Smooth muscle cell (in vitro differentiated cells): ENCODE data around the gene ARSG. TPM values are rescaled to one million over a fixed set of nuclear protein-coding genes. Genes with fewer than 3 reads are reported as not detected.
A peak's percentile ranks its signal among the peaks of the same experiment; 100 is the strongest.

Experiments used
- DNase-seq: peaks from one replicate; lab custom pipeline; 2025; ENCODE audit not compliant: unreplicated experiment; lab: John Stamatoyannopoulos, UW
- H2AFZ ChIP-seq: fragments of 200-600 bp; sonication (generic); 2 replicates; pipeline ENCODE4 v1.6.0; 2016; ENCODE audit warnings: antibody characterized with exemption, low read depth, mild to moderate bottlenecking
- H3F3A ChIP-seq: fragments of 200-600 bp; sonication (generic); 2 replicates; pipeline ENCODE4 v1.6.0; 2017; ENCODE audit warnings: antibody characterized with exemption, low read depth
- H3K27ac ChIP-seq: fragments of 200-600 bp; sonication (generic); 2 replicates; pipeline ENCODE4 v1.5.1; 2016; ENCODE audit warnings: low read depth, mild to moderate bottlenecking
- H3K27me3 ChIP-seq: fragments of 200-600 bp; sonication (generic); 2 replicates; pipeline ENCODE4 v1.6.1; 2016; ENCODE audit warnings: low read depth, mild to moderate bottlenecking
- H3K36me3 ChIP-seq: fragments of 200-600 bp; sonication (generic); 2 replicates; pipeline ENCODE4 v1.5.1; 2016; ENCODE audit warnings: low read depth
- H3K4me1 ChIP-seq: fragments of 200-600 bp; sonication (generic); 2 replicates; pipeline ENCODE4 v1.5.1; 2016; ENCODE audit warnings: low read depth
- H3K4me2 ChIP-seq: fragments of 200-600 bp; sonication (generic); 2 replicates; pipeline ENCODE4 v1.6.0; 2016; ENCODE audit warnings: mild to moderate bottlenecking
- H3K4me3 ChIP-seq: fragments of 200-600 bp; sonication (generic); 2 replicates; pipeline ENCODE4 v1.5.1; 2016; ENCODE audit warnings: mild to moderate bottlenecking
- H3K79me2 ChIP-seq: fragments of 200-600 bp; sonication (generic); 2 replicates; pipeline ENCODE4 v1.6.0; 2016; ENCODE audit warnings: low read depth, mild to moderate bottlenecking
- H3K9ac ChIP-seq: fragments of 200-600 bp; sonication (generic); 2 replicates; pipeline ENCODE4 v1.6.0; 2016; ENCODE audit warnings: low read depth
- H3K9me3 ChIP-seq: fragments of 200-600 bp; sonication (generic); replicated peaks from 2 replicates; pipeline ENCODE4 v1.5.1; 2016; ENCODE audit warnings: low read depth
- H4K20me1 ChIP-seq: fragments of 200-600 bp; sonication (generic); 2 replicates; pipeline ENCODE4 v1.6.0; 2016; ENCODE audit warnings: low read depth
- CTCF ChIP-seq: fragments of 200-600 bp; sonication (generic); IDR thresholded peaks from 2 replicates; pipeline ENCODE4 v1.5.1; 2017; ENCODE audit warnings: borderline replicate concordance, mild to moderate bottlenecking, antibody characterized with exemption; ENCODE audit not compliant: insufficient read depth, poor library complexity, severe bottlenecking
- WGBS: methylation state at CpG from one replicate; pipeline ENCODE4 v1.1.7; 2016; ENCODE audit warnings: low lambda C conversion rate; 5-methylcytosine and 5-hydroxymethylcytosine counted together
- polyA plus RNA-seq: library from polyadenylated mRNA; unstranded; fragments of >200 nt; fragmentation: Nextera tagmentation; extraction: Ambion mirVana; gene quantifications from 2 replicates; pipeline ENCODE4 v1.2.1, GENCODE V29; 2016
- total RNA-seq: library from RNA; depleted of rRNA; stranded (reverse); fragments of >200 nt; gene quantifications from 2 replicates; pipeline ENCODE4 v1.2.3, GENCODE V29; 2014

ARSG gene
- total and polyA plus RNA-seq, 2 experiments from 2014 or later, result 1.0 to 2.4 TPM

DNA sequence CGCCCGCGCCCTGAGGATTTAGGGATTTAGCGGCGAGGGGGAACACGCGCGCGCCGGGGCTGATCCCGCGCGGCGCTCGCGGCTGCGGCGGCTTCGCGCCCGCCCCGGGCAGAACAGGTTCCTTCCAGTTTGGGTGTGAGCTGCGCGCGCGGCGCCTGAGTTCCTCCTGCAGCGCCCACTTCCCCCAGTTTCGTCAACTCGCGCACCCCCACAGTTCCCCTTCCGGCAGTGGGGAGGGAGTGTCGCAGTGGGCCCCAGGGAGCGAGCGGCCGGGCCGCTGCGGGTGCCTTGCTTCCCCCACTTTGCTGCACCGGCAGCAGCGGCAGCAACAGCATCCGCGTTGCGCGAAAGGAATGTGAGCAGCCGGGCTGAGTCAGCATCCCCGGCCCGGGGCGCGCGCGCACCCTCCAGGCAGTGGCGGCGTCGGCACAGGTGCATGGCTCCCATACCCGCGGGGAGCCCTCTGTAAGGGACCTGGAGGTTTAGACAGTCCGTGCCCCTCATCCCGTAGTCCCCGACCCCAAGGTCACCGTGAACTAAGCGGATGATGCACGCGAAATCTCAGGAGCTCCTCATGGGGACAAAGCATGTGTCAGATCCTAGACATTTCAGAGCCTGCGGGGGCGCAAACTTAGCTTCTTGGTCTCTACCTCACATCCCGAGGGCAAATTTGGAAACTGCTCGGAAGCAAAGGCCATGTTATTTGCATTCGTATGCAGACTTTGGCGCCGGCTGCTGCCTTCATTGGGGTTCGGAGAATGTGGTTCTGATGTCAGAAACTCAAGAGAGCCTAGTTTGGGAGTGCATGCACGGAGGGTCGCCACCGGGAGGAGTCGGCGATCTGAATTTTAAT lies 767 bp downstream of the ARSG start:
- Histone ChIP-seq H3K4me2 (peak overlapping the region; percentile 97), H3K4me3 (peak overlapping the region; percentile 59), H2AFZ (peak overlapping the region; percentile 77), H3K9ac (no peak overlapping the region), H3F3A (no peaks in the 10 kb centered on the region), H3K27ac (no peak overlapping the region), H3K36me3 (no peaks in the 10 kb centered on the region), H3K79me2 (no peaks in the 10 kb centered on the region), H3K4me1 (peaks cover 9% of the 10 kb centered on the region), H4K20me1 (no peaks in the 10 kb centered on the region), H3K27me3 (peaks cover 56% of the 10 kb centered on the region), H3K9me3 (no peaks in the 10 kb centered on the region)
- 2% methylated on average over 70 of the region's 76 CpGs for WGBS
- DNase-seq, result peak; percentile 22
- no peak for TF ChIP-seq CTCF

GRCh38 chr17:68292689-68293040 lies 1.4 kb downstream of the ARSG start:
- no peak for DNase-seq
- H4K20me1 ChIP-seq, result no peaks in the 10 kb centered on the region
- no peak overlapping the region for H3K4me3 ChIP-seq
- no peak overlapping the region for H3K9ac ChIP-seq
- no peaks in the 10 kb centered on the region for H3K36me3 ChIP-seq
- 36% methylated on average over 9 of the region's 9 CpGs for WGBS
- H3K27ac ChIP-seq, result no peak overlapping the region
- H3F3A ChIP-seq, result no peaks in the 10 kb centered on the region
- H3K27me3 ChIP-seq, result peaks cover 56% of the 10 kb centered on the region
- no peaks in the 10 kb centered on the region for H3K79me2 ChIP-seq
- no peak for TF ChIP-seq CTCF
- peaks cover 9% of the 10 kb centered on the region for H3K4me1 ChIP-seq
- no peak overlapping the region for H2AFZ ChIP-seq
- H3K4me2 ChIP-seq, result peak overlapping the region; percentile 97
- no peaks in the 10 kb centered on the region for H3K9me3 ChIP-seq

GRCh38 chr17:68293490-68294195 lies 2.3 kb downstream of the ARSG start:
- Histone ChIP-seq H3K4me3 (no peak overlapping the region), H3K9ac (no peak overlapping the region), H3K27me3 (peaks cover 56% of the 10 kb centered on the region), H4K20me1 (no peaks in the 10 kb centered on the region), H3K79me2 (no peaks in the 10 kb centered on the region), H3K4me2 (no peak overlapping the region), H3K4me1 (peaks cover 9% of the 10 kb centered on the region), H3K36me3 (no peaks in the 10 kb centered on the region), H3F3A (no peaks in the 10 kb centered on the region), H3K27ac (no peak overlapping the region), H2AFZ (no peak overlapping the region), H3K9me3 (no peaks in the 10 kb centered on the region)
- DNase-seq, result no peak
- WGBS, result 88% methylated on average over 6 of the region's 6 CpGs
- no peak for TF ChIP-seq CTCF
